IMR-90 (cell line): Measurements from ENCODE around the gene BCL2L12.

Source experiments
- BHLHE40 ChIP-seq: fragments of 150-350 bp; IDR thresholded peaks from 2 replicates; pipeline ENCODE4 v1.6.1; 2016; ENCODE audit warnings: mild to moderate bottlenecking, low read depth, low read length
- CEBPB ChIP-seq: IDR thresholded peaks from 2 replicates; pipeline ENCODE4 v1.6.1; 2012; ENCODE audit warnings: low read depth, low read length, improper control_type of control experiment
- CHD1 ChIP-seq: IDR thresholded peaks from 2 replicates; pipeline ENCODE4 v1.6.1; 2012; ENCODE audit warnings: low read depth, low read length, improper control_type of control experiment
- CTCF ChIP-seq: conservative IDR thresholded peaks from 2 replicates; pipeline ENCODE4 v1.5.1; 2012; ENCODE audit warnings: mild to moderate bottlenecking, low read depth, low read length, improper control_type of control experiment
- ELK1 ChIP-seq: fragments of 150-350 bp; IDR thresholded peaks from 2 replicates; pipeline ENCODE4 v1.6.1; 2016; ENCODE audit warnings: low read depth, mild to moderate bottlenecking, low read length, moderate library complexity, borderline replicate concordance
- MAZ ChIP-seq: IDR thresholded peaks from 2 replicates; pipeline ENCODE4 v1.6.1; 2012; ENCODE audit warnings: low read depth, mild to moderate bottlenecking, low read length, improper control_type of control experiment, moderate library complexity, borderline replicate concordance
- NFE2L2 ChIP-seq: fragments of 150-350 bp; IDR thresholded peaks from 2 replicates; pipeline ENCODE4 v1.6.1; 2016; ENCODE audit warnings: low read depth, mild to moderate bottlenecking, low read length
- POLR2A ChIP-seq: IDR thresholded peaks from 2 replicates; pipeline ENCODE4 v1.6.1; 2012; ENCODE audit warnings: mild to moderate bottlenecking, low read depth, low read length
- RAD21 ChIP-seq: IDR thresholded peaks from 2 replicates; pipeline ENCODE4 v1.6.1; 2012; ENCODE audit warnings: low read length, improper control_type of control experiment
- RFX5 ChIP-seq: IDR thresholded peaks from 2 replicates; pipeline ENCODE4 v1.8.0; 2012; ENCODE audit warnings: low read depth, mild to moderate bottlenecking, low read length, moderate library complexity
- SMC3 ChIP-seq: fragments of 150-350 bp; IDR thresholded peaks from 2 replicates; pipeline ENCODE4 v1.6.1; 2016; ENCODE audit warnings: low read depth, mild to moderate bottlenecking, antibody characterized with exemption, low read length, moderate library complexity

GRCh38 chr19:49679771-49680413, 14.2 kb downstream of the BCL2L12 start:
- TF ChIP-seq CTCF (no peak), POLR2A (no peak), RAD21 (no peak), MAZ (no peak), RFX5 (no peak), SMC3 (no peak), BHLHE40 (no peak), CHD1 (no peak), ELK1 (no peak), CEBPB (no peak), NFE2L2 (no peak)
